ENCODE results near the gene SHANK1. TPM values are rescaled to one million over a fixed set of nuclear protein-coding genes. Genes with fewer than 3 reads are reported as not detected.
A peak's percentile ranks its signal among the peaks of the same experiment; 100 is the strongest.

The SHANK1 gene
- total RNA-seq, 1 donor from 2014 or later, result 15.9 TPM

- DNase-seq, result peak; percentile 53
These were observed 40.2 kb downstream of the SHANK1 start for GRCh38 chr19:50679177-50680125.

DNA sequence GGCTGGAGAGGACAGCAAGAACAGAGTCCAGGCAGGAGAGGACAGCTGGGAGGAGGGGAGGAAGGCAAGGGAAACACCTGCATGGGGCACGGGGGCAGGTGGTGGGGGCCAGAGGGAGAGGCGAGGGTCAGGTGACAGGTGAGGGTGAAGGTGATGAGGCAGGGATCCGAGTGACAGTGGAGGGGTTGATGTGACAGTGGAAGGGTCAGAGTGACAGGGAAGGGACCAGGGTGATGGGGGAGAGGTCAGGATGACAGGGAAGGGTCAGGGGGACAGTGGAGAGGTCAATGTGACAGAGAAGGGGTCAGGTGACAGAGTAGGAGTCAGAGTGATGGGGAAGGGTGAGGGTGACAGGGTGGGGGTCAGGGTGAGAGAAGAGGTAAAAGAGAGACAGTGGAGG lies 41.3 kb downstream of the SHANK1 start:
- DNase-seq, result no peak

DNA sequence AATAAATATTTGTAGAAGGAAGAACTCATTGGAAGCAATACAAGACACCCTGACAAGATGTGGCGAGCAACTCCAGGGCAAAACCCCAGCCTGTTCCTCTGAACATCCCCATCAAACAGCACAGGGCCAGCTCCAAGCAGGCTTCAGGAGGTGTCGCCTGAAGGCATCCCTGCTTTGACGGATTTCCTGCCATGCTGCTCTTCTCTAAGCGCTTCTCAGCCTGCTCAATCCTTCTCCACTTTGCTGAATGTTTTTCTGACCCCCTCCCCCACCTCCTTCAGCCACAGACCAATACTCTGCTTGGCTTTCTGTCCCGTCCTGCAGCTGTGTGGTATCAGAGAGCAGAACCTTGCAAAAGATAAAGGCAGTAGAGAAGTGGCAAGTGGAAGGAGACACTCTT lies 42.0 kb downstream of the SHANK1 start:
- DNase-seq, result no peak

- DNase-seq, result no peak
These were observed 42.9 kb downstream of the SHANK1 start for GRCh38 chr19:50676625-50677197.

DNA sequence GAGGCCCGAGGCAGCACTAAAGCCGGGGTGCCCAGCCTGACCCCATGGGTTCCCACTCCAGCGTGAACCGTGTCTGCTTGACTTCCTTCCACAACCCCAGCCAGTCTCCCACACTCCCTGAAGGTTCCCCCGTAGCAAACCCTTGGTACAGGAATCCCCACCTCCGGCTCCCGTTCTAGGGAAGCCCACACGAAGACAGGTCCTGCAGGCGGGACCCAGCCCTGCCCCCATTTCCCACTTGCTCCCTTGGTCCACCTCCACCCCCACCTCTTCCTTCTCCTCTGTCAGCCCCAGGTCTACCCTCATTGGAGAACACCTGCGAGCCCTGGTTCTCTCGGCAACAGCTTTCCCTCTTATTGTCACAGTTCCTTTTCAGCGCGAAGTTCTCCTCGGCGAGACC lies 46.5 kb downstream of the SHANK1 start:
- DNase-seq, result no peak

GRCh38 chr19:50670102-50670380 lies 49.6 kb downstream of the SHANK1 start:
- no peak for DNase-seq

GRCh38 chr19:50669302-50670101 lies 50.1 kb downstream of the SHANK1 start:
- DNase-seq, result peak; percentile 22

GRCh38 chr19:50668879-50669278 lies 50.7 kb downstream of the SHANK1 start:
- DNase-seq, result no peak

DNA sequence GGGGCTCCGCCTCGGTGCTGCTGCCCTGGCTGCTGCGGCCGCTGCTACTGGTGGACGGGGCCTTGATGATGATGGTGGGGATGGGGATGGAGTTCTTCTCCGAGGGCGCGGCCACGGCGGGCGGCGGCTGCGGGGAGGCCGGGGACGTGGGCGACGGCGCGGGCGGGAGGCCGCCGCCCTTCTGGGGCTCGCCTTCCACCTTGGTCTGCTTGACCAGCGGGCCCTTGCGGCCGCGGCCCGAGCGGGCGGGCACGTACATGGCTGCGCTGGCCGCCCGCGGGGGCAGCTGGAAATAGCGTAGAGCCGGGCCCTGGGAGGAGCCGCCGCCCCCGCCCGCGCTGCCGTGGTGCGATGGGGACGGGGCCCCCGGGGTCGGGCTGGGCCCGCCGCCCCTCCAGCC lies 51.2 kb downstream of the SHANK1 start:
- no peak for DNase-seq

- DNase-seq, result no peak
These were observed 51.8 kb downstream of the SHANK1 start for GRCh38 chr19:50667759-50668231.

GRCh38 chr19:50667177-50667758 lies 52.3 kb downstream of the SHANK1 start:
- no peak for DNase-seq

GRCh38 chr19:50666346-50667176 lies 53.0 kb downstream of the SHANK1 start:
- no peak for DNase-seq

DNA sequence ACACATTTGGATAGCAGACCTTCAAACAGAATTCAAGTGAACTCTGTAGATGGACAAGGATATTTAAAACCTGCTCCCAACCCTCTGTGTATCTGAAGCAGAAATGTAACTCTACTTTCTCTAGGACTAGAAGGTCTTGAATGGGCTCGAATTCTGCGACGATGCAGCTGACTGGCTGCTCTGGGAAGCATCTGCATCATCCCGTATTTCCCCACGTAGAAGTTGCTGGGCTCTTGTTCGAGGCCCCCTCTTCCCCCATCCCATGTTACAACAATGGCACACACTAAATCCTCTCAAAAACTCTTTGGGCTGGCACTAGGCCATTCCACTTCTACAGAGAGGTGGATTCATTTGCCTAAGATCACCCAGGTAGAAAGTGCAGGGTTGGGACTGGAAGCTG lies 55.4 kb downstream of the SHANK1 start:
- no peak for DNase-seq

- no peak for DNase-seq
These were observed 56.2 kb downstream of the SHANK1 start for GRCh38 chr19:50663482-50663790.

- no peak for DNase-seq
These were observed 56.7 kb downstream of the SHANK1 start for GRCh38 chr19:50662651-50663481.

DNA sequence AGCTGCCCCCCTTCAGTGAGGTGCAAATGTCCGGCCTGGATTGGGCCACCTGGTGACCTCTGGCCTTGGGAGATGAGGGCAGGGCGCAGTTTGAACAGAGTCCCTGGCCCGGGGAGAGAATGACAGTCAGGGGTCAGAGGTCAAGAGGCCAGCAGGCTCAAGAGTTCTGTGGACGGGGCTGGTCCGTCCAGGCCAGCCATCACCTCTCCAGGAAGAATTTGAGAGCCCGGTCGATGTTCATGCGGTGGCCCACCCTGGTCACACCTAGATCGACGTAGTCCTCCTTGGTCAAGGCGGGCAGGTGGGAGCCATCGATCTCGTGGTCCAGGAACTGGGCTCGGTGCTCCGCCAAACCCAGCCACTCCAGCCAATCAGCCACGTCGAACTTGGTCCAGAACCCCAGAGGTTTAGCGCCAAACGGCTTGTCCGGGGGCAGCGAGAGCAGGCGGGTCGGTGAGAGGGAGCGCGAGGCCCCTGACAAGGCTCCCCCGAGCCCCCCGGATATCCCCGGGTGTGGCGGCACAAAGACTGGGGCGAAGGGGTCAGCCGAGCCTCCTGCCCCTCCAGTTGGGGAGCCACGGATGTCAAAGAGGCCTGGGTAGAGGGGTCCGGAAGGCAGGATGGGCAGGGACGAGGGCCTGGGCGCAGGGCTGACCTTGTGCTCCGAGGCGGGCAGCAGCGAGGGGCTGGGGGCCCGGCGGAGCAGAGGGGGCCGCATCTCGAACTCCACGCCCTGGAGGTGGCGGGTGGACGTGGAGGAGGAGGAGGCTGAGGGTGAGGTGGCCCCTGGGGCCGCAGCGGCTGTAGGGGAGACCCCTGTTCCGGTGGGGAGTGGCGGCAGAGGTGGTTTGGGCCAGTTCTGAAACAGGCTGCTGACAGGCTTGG lies 57.6 kb downstream of the SHANK1 start:
- no peak for DNase-seq

GRCh38 chr19:50661023-50661422 lies 58.6 kb downstream of the SHANK1 start:
- DNase-seq, result no peak

GRCh38 chr19:50660088-50660366 lies 59.6 kb downstream of the SHANK1 start:
- DNase-seq, result no peak

DNA sequence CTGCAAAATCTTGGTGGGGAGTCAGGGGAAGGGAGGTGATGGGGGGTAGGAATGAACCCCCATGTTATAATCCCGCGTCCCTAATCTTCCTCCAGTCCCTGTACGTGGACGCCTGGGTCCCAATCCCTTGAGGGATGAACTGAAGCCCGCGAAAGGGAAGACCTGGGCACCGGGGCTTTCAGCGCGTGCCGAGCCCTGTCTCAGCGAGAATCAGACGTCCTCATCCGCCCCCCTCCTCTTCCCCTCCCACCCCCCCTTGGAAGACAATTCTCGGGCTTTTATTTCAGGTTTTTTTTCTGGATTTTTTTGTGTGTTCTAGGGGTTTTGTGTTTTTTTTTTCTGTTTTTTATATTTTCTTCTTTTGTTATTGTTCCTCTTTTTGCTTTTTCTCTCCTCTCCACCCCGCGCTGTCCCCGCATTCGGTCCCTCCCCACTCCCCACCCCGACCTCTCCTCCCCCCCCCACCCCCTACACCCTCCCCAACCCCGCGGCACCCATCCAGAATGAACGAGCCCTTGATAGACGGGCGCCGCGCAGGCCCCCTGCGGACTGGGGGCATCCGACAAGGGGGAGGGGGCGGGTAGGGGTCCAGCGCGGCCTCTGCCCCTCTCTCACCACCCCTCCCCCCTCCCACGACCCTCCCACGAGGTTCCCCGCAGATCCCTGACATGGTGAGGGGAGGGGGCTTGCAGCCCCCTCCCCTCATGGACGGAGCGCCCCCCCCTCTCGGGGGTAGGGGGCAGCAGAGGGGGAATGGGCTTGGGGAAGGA lies 60.1 kb downstream of the SHANK1 start:
- DNase-seq, result no peak

Measured in occipital lobe (tissue), 2 donors.